Measurements from ENCODE around the gene SLC50A1.
A peak's percentile ranks its signal among the peaks of the same experiment; 100 is the strongest.

Gene SLC50A1, protein sequence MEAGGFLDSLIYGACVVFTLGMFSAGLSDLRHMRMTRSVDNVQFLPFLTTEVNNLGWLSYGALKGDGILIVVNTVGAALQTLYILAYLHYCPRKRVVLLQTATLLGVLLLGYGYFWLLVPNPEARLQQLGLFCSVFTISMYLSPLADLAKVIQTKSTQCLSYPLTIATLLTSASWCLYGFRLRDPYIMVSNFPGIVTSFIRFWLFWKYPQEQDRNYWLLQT

DNA sequence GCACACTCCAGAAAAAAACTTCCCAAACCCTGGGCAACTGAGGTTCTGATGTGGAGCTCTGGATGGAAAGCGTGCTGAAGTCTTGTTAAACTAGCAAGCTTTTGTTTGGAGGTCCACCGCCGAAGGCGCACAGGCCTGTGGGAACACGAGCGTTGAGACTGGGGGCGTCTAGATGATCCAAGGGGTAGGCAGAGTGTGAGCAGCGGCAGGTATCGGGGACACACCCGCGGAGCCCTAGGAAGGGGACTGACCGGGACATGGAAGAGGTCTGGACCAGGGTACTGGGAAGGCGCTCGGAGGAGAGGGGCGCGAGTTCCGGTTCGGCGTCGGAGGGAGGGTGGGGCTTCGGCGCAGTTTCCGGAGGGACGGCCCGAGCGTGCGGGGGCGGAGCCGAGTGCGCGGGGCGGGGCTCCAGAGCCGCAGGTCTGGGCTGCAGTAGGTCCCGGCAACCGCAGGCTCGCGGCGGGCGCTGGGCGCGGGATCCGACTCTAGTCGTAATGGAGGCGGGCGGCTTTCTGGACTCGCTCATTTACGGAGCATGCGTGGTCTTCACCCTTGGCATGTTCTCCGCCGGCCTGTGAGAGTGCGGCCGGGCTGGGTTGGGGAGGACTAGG is at the start of gene SLC50A1:
Gene SLC50A1, plus strand, starts transcription at position 438 of the 614 bp plus-strand sequence. Its CDS starts 60 bp downstream, at position 498.
- peak; percentile 92 for DNase-seq

DNA sequence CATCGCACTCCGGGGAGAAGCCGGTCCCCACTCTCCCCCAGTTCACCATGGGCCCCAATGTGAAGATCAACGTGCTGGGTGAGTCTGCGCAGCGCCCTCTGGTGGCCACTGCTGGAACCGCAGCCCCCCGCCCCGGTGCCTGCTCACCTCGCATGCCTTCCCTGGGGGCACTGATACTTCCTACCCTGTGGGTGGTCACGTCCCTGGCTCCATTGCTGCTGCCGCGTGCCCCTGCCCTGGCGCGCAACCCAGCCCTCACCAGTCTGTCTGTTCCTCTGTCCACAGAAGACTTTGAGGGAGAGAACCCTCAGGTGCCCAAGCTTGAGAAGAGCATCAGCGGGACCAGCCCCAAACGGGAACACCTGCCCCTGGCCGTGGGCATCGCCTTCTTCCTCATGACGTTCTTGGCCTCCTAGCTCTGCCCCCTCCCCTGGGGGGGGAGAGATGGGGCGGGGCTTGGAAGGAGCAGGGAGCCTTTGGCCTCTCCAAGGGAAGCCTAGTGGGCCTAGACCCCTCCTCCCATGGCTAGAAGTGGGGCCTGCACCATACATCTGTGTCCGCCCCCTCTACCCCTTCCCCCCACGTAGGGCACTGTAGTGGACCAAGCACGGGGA is 49.4 kb upstream of the SLC50A1 start:
- peak; percentile 74 for DNase-seq

- DNase-seq, result no peak
These were observed 48.7 kb upstream of the SLC50A1 start for GRCh38 chr1:155086856-155087535.

DNA sequence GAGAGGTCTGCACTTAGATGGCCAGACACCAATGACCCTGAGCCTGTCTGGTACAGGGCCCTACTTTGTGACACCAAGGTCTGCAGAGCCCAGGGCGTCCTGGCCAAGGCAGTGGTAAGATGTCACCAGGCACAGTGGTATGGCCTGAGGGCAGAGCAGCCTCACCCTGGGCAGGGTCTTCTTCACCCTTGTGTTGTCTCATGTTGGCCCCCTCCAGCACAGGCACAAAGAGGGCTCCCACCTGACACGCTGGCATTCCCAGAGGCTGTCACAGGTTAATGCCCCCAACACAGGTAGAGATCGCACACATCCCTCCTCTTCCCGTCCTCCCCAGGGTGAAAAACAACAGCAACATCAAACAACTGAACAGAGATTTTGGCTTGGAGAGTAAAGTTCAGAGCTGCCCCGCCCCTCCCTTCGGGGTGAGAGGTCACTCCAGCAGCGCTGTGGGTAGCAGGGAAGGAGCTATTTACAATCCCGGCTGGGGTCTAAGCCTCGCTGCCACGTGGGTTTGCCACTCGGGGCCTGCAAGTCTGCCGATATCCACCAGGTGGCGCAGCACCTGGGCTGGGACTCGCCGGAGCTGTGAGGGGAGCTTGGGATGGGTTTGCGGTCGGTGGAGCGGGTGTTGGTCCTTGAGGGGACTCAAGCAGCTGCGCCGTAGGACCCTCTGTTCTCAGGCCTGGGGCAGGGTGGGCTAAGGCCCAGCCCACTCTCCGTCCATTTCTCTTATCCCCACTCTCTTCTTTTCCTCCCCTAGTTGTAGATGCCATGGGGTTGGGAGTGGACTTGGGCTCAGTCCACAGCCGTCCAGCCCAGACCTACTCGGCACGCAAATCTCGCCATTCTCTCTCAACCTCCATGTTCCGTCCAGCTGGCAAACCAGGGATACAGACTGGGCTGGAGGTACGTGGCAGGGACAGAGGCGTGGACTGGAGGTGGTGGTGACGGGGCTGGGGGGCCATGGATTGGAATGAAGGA is 44.3 kb upstream of the SLC50A1 start:
- peak; percentile 81 for DNase-seq

- DNase-seq, result no peak
These were observed 43.5 kb upstream of the SLC50A1 start for GRCh38 chr1:155092131-155092530.

GRCh38 chr1:155092641-155093040 is 43.0 kb upstream of the SLC50A1 start:
- DNase-seq, result no peak

- no peak for DNase-seq
These were observed 41.6 kb upstream of the SLC50A1 start for GRCh38 chr1:155093911-155094621.

DNA sequence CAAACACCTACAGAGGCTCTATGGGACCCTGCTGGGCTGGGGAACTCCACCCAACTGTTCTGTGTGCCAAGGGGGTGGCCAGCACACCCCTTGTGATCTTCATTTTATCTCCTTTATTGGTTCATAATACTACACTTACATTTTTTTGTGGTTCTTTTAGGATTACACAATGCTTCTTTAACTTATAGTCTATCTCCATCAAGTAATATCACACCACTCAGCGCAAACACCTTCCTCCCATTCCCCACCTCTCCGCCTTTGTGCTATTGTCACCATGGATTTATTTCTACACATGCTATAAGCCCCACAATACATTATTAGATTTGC is 41.1 kb upstream of the SLC50A1 start:
- DNase-seq, result no peak

GRCh38 chr1:155099331-155099730 is 36.3 kb upstream of the SLC50A1 start:
- DNase-seq, result no peak

- DNase-seq, result no peak
These were observed 32.3 kb upstream of the SLC50A1 start for GRCh38 chr1:155103325-155103724.

- DNase-seq, result no peak
These were observed 30.8 kb upstream of the SLC50A1 start for GRCh38 chr1:155104605-155105534.

- no peak for DNase-seq
These were observed 30.0 kb upstream of the SLC50A1 start for GRCh38 chr1:155105604-155106011.

DNA sequence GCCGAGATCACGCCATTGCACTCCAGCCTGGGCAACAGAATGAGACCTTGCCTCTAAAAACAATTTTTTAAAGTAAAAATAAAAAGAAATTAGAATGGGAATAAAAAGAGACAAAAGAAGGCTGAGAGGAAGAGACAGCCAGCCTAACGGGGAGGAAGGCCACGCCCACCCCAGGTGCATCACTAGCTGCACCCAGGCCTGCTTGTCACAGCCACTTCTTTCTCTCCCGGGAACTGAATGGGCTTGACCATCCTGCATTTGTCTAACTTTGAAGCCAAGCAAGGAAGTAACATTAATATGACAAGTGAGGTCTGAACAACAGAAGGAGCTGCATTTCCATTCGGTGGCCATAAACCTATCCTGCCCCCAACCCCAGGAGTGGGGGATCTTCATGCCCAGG is 28.8 kb upstream of the SLC50A1 start:
- DNase-seq, result no peak

GRCh38 chr1:155107309-155108264 is 28.1 kb upstream of the SLC50A1 start:
- no peak for DNase-seq

- no peak for DNase-seq
These were observed 27.4 kb upstream of the SLC50A1 start for GRCh38 chr1:155108296-155108695.

- DNase-seq, result no peak
These were observed 25.3 kb upstream of the SLC50A1 start for GRCh38 chr1:155110381-155110780.

GRCh38 chr1:155110826-155111225 is 24.8 kb upstream of the SLC50A1 start:
- DNase-seq, result no peak

GRCh38 chr1:155113450-155113980 is 22.1 kb upstream of the SLC50A1 start:
- no peak for DNase-seq

DNA sequence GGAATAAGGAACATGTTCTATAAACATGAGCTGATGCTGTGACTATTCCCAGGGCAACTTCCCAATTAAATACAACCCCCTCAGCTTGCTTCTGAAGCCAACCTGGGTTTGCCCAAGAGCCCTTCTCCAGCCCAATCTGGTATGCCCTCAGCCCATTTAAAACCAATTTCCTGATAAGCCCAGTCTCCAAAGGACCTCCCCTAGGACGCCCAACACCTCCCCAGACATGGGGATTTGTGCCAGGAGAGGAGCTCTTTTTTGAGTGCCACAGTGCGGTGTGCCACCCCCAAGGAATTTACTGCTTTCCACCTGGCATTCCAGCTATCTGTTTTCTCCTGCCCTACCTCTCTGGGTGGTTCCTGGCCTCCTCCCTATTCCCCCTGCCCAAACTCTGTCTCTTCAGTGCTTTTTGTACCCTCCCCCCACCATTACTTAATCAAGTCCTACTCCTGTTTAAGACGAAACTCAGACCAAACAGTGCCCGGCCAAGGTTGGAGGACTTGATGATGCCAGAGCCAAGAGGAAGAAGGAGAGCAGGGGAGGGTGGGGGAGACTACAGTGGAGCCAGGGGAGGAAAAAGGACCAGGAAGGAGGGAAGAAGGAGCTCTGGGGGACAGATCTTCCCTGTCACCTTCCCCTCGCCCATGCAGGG is 19.4 kb upstream of the SLC50A1 start:
- no peak for DNase-seq
